SK-N-MC (cell line): ENCODE data around the gene GLRA3.

Experiments used
- EZH2 ChIP-seq: fragments of 200-600 bp; sonication (generic); IDR thresholded peaks from one replicate; pipeline ENCODE4 v1.6.1; 2017; ENCODE audit warnings: antibody characterized with exemption
- FOXP2 ChIP-seq: optimal IDR thresholded peaks from 2 replicates; pipeline ENCODE3; 2011; ENCODE audit warnings: mild to moderate bottlenecking, moderate library complexity; ENCODE audit not compliant: insufficient read depth; ENCODE audit errors: extremely low read length, control extremely low read depth

- TF ChIP-seq FOXP2 (no peak), EZH2 (no peak)
These were observed 171.6 kb downstream of the GLRA3 start for GRCh38 chr4:174657472-174657871.
